HG02943 (cell line): ENCODE measurements around the gene LRP1B.

Source experiments
- ATAC-seq: cut with Tn5 transposase; IDR thresholded peaks from one replicate; pipeline ENCODE4 v1.9.1; 2021; ENCODE audit warnings: mild to moderate bottlenecking, low read depth, moderate library complexity; ENCODE audit not compliant: unreplicated experiment

LRP1B gene

DNA sequence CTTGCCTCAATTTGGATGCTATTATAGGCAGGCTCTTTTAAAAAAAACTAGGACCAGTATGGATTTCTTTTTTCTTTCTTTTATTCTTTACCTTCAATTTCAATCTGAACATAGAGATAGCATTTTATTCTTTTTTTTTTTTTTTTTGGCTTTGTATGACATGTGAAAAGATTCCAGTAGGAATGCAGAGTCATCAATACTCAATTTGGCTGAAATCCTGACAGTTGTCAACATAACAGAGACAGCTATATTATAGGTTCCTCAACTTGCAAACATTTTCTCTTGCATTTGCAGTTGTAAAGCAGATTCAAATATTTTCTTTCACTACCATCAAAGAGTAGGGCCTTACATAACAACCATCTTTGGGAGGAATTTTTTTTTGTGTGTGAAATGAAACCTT lies 334.4 kb downstream of the LRP1B start:
- no peak for ATAC-seq

DNA sequence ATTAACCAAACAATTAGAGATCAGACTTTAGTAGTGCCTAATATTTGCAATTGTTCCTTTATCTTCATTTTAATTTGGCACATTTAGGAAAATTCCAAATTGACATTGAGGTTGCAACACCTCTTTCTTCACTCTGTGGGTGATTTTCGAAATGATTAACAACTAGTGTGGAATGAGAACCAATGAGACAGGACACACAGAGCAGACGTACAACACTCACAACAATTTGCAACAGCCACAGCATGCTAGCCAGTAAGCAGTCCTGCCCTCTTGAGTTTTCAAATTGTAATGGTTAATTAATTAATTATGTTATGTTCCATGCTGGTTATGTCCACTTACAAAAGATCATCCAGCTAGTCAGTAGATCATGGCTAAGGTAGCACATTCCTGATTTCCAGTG lies 339.3 kb downstream of the LRP1B start:
- no peak for ATAC-seq

DNA sequence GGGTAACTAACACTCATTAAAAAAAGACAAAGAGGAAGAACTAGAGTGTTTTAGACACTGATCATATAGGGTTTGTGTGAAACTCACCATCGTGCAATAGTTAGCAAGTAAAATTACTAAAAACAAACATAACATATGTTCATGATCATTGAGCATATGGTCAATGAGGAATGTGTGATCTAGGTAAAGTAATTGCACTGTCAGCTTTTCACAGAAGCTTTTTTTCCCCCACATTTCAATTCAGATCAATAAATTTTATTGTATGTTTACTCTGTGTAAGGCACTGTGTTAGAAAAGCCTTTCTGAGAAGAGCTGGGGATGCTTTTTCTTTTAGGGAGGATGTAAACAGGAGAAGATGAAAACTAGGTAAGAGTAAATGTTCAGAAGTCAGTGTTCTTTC lies 348.2 kb downstream of the LRP1B start:
- no peak for ATAC-seq

DNA sequence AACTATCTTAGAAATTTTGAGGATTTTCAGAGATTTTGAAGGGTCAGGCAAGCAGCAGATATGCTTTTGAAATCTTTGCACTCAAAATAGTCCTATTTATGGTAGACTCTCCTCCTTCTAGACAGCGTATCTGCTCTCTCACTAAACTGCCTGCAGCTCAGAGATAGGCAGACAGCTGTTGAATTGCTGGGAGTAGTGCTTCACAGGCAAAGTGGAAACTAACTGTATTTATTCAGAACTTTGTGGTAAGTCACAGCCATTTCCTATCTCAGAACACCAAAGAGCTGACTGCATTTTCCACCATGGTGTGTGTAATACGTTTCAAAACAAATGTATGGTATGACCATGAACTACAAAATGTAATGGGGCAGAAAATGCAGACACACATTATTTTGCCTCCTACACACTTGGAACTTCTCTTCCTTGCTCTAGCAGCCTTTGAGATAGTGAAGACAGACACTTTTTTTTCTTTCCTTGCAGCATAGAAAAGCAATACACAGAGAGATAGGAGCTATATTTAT lies 352.4 kb downstream of the LRP1B start:
- no peak for ATAC-seq

DNA sequence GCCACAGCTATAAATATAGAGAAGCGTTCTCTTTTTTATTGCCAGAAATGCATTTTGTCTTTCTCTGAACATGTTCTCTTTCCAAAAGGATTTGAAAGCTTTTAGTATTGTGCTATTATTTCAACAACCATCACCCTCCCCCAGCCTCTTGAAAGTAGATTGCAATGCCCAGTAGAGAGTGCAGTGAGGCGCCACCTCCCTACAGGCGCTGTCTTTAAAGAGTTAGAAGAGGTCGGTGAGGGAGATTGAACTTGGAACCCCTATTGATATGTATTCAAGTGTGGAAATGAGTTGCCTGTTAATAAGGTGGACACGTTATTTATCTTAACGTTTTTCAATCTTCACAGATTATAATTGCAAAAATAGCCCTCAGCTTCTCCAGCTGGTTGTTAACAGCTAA lies 360.3 kb downstream of the LRP1B start:
- ATAC-seq = no peak

DNA sequence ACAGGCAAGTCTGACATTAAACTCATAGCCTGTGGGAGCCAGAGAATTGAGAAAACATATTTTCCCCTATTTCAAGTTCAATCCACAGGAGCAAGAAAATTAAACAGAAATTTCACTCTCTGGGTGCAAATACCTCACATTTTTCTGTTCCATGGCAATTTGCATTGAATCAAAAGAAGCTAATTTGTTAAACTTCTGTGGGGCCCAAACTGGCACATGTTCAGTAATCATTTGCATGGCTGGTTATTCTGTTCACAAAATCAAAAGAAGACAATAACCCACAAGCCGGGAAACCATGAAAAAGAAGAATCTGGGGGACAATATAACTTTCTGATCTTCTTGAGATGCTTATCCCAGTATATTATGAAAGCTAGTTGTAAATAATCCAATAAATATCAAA lies 363.1 kb downstream of the LRP1B start:
- ATAC-seq = no peak

DNA sequence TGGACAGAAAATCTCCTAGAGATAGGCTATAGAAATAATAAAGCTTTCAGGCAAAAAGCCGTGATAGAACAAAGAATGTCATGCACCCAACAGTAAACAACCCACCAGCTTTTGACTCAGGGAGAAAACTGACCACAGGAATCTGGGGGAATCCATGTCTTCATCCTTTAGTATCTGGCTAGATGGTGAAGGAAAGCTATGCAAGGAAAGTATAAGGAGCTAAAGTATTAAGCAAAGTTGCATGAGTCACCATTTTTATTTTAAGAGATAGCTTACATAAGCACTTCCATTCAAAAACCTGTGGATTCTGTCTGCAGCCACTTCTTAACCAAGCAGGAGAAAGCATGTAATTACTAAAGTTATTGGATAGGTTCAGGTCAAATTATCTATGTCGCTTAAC lies 363.8 kb downstream of the LRP1B start:
- ATAC-seq = no peak

DNA sequence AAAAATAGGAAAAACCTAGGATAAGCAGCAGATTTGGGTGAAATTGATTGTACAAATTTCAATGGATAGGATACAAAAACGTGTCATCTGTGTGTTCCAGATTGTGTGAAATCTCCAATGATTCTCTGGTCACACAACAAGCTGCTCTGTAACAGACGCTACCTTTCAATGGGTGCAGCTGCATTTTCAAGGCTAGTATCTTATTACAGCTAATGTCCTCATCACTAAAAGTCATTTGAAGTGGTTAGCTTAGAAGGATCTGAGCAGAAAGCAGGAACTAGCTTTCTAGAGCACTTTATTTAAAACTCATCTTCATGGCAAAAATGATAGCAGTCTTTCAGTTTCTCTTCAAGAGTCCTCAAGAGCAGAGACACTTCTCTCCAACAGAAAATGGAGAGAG lies 364.6 kb downstream of the LRP1B start:
- no peak for ATAC-seq

DNA sequence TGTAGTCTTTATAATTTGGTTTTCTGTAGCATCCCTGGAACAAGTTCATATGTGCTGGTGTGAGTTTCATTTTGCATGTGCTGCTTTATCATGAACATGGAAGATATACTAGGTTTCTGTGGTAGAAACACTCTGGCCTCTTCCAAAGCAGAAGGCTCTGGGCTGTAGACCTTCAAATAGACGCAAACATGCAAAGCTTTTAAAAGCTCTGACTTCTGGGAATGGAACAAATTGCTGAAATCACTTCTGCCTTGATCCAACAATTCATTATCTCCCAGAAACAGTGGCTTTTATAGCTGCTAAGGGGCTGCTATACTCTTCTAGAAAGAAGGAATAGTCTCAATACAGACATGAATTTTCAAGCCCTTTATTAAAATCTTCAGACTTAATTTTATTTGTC lies 382.2 kb downstream of the LRP1B start:
- no peak for ATAC-seq

DNA sequence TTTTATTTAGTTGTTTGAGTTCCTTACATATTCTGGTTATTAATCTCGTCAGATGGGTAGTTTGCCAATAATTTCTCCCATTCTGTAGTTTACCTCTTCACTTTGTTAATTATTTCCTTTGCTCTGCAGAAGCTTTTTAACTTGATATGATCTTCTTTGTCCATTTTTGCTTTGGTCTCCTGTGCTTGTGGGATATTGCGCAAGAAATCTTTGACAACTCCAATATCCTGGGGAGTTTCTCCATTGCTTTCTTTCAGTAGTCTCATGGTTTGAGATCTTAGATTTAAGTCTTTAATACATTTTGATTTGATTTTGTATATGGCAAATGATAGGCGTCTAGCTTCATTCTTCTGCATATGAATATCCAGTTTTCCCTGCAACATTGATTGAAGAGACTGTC lies 389.2 kb downstream of the LRP1B start:
- no peak for ATAC-seq

DNA sequence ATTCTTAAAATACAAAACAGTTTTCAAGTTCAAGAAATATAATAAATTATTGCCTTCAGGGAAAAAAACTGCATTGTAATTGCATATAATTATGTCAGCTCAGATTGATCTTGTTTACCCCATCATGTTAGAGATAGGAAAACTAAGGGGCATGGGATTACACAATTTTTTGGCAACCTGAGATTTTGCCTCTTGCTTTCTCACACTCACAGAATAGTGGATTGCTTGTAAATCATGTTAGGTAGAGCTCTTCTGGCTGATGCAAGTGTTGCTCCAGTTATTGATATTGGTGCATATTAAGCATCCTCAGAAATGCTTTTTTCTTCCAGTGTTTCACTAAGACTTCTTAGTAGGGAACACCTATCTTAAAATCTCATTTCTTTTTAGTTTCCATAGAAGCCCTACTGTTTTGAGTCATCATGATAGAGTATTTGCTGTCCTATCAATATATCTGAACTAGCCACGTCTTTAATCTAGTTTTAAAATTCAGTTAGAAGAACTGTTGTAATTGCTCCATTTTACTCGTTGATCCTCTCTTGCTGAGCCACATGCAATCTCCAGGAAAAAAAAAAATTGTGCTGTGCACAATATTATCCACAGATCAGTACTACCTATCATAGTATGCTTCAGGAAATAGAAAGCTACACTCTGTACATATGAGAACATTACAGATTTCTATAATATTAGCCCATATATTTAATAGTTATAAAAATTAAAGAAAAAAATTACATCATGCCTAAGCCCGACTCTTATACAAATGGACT lies 393.1 kb downstream of the LRP1B start:
- no peak for ATAC-seq

DNA sequence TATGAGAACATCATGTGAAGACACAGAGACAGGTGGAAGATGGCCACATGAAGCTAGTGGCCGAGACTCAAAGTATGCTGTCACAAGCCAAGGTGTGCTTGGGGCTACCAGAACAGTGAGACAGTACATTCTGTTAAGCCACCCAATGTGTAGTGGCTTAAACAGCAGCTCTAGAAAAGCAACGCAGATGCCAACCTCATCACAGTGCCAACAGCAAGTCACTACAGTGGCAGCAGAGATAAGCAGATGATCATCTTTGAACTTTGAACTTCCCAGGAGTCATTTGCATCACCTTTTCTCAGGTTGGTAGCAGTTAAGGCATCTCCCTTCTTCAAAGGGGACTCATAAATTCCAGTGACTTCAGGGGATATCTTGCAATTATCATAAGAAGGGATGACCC lies 394.4 kb downstream of the LRP1B start:
- ATAC-seq = no peak

DNA sequence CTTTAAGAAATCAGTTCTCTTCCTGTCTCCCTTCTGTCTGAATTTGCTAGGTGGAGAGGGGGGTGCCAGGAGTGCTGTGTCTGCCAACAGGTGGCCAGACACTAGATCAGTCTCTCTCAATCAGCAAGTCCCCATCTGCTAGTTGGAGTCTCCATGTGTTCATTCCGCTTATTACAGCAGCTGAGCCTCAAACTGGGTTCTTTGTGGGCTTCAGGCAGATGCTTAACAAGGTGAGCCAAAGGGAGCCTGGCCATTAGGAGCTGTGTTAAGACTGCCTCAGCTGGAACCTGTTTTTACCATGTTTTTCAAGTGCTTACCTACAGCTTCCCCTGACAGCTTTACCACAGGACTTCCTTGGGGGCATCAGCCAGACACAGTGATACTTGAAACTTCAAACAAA lies 401.9 kb downstream of the LRP1B start:
- ATAC-seq = no peak

DNA sequence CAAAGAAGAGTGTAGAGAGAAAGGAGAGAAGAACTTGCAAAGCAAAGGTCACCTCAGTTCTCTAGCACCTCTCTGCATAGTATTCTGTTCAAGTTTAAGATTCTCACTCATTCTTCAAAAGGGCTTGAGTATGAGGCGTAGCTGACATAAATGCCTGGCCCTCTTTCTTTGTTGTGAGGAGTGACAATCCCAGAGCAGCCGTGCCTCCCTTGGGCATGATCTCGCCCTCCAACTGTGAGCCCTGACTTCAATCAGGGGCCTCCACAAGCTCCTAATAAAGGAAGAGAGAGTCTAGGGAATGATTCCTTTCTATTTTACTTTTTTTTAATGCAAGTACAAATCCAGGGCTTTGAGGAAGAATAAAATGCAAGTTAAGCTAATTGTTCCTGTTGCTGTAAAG lies 402.7 kb downstream of the LRP1B start:
- ATAC-seq = no peak

DNA sequence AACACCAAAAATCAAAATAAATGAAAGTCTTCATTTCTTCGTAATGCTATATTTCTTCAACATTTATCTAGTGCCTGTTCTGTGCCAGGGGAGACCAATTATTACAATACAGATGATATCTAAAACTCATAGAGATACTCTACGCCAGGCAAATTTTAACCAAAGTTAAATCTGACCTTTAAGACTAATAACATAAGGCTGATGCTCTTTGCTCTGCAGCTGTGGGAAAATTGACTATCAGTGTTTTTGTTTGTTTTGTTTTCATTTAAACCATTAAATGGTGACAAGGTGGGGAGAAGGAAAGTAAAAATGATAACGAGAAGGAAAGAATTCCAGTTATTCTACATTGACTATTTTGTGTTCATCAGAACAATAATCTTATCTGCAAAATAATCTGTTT lies 406.4 kb downstream of the LRP1B start:
- ATAC-seq = no peak

DNA sequence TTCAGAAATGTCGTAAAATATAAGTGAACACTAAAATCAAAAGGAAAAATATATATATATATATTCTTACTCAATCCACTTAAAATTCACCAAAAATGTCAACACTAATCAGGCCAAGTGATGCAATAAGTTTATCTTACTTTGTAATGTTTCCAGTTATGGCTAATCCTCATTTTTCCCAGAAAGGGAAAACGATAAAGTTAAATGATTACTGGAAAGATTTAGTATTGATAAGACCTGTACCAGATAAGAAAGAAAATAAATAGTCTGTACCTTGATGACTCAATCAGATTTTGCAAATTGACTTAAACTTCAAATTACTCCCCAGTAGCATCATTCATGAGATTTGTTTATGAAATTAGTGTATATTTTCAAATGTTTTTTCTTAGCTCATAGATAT lies 407.0 kb downstream of the LRP1B start:
- no peak for ATAC-seq

DNA sequence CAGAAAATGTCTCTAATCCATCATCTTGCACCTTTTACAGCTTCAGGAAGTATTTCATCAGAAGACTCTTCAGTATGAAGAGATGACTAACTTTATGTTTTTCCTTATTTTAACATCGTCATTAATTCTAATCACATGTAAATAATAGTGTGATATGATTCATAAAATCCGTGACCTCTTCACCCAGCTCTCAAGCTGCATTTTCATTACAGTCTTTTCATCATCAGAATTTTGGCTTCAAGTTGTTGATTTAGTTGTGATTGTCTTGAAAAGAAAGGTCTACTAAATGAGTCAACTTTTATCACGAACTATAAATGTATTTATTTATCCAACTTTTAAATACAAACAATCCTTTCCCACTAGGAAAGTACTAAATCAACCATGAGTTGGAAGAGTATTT lies 410.3 kb downstream of the LRP1B start:
- no peak for ATAC-seq

DNA sequence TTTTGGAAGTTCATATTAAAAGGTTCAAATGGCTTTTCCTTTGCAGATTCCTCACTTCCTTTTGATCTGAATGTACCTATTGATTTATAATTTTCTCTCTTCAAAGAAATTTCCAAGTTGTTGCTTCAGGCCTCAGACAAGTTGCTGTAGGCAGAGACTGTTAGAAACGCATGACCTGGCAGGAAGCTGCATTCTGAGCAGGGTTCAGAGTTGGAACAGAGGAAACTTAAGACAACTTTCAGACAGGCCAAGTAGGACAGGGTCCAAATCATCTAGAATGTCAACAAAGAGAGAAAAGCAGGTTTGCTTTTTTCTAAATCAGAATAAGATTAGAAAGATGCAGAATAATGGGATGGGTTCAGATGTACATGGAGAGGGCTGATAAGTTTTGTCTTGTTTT lies 416.3 kb downstream of the LRP1B start:
- no peak for ATAC-seq

DNA sequence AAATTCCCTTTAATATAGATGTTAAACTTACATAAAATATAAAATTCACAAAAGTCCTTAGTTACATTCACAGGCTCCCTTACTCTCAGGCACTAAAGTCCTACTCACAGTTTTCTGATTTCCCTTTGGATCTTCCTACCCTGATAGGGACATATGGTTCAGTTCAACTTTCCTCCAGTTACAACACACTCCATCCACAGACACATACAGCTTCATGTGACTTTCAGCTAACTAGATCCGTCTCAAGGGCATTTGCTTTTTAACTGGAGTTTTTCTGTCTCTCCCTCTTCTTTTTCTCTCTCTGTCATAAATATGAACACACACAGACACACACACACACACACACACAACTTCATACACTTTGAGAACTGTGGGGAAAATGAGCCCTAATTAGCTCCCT lies 419.2 kb downstream of the LRP1B start:
- no peak for ATAC-seq

DNA sequence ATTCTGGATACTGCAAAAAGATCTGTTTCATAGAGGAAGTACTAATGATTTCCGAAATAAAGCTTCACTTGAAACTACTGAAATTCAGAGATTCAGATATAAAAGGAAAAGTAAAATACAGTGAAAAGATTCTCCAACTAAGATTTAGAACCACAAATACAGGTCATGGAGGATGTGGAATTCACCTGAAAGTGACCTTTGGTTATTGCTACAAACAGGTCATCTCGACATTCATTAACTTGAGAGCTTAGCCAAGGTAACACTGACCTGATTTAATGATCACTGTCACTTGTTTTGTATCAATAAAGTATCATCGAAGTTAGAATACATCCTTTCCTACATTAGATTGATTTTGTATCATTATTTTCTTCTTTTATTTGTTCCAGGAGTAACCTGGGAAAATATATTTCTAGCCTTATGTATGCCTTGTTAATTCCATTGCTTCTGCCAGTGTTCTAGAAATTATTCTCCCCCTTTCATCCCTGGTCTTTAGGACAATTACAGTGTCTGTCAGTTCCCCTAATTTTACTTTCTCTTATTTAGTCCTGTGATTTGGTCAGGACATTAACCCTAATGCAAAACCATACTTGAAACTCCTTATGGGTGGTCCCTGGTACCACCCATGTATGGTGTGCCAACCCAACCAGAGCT lies 420.1 kb downstream of the LRP1B start:
- ATAC-seq = no peak

DNA sequence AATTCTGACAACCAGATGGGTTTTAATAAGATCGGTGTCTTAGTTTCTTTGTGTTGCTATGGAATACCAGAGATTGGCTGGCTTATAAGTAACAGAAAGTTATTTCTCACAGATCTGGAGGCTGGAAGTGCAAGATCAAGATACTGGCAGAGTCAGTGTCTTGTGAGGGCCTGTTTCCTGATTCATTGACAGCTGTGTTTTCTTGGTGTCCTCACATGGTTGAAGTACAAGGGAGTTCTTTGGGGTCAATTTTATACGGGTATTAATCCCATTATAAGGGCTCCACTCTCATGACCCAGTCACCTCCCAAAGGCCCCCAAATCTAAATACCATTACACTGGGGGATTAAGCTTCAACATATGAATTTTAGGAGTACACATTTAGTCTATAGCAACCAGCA lies 421.1 kb downstream of the LRP1B start:
- no peak for ATAC-seq

DNA sequence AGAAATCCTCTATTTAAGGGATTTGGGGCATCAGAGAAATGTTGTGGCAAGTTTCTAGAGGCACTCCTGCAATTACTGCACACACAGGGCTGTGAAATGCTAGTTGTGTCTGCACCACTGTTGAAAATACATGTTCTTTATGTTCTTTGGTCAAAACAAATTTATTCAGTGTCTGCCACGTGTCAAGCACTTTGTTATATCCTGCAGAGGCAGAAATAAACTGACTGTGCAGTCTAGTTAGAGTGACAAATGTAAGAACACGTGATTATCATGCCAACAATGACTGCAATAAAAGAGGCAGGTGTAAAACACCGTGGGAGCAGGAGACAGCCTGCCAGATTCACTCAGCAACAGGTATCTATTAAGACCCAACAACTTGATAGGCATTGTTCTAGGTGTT lies 423.3 kb downstream of the LRP1B start:
- ATAC-seq = no peak
